GM12878 (cell line): ENCODE measurements around the gene RPL21. TPM values are rescaled to one million over a fixed set of nuclear protein-coding genes. Genes with fewer than 3 reads are reported as not detected.

ENCODE experiments used
- ATAC-seq: fragments of 200-7000 bp; cut with Tn5 transposase; 3 replicates; pipeline ENCODE4 v1.9.1; 2020; ENCODE audit warnings: mild to moderate bottlenecking, moderate library complexity
- BruUV-seq: library from RNA; stranded (reverse); fragments of 400-500 nt; replicated peaks from 2 replicates; lab custom pipeline; 2021; lab: Mats Ljungman, UMichigan
- CTCF ChIA-PET: fragments of 300-600 bp; sonication (Branson Sonifier 250); formaldehyde crosslinking; extraction: SDS; loops from one replicate; lab custom pipeline; 2021; ENCODE audit warnings: inconsistent platforms; lab: Yijun Ruan, JAX
- POLR2A ChIA-PET: fragments of 350-600 bp; formaldehyde crosslinking; extraction: SDS; loops from one replicate; lab custom pipeline; 2021; ENCODE audit warnings: inconsistent platforms; lab: Charles Lee
- RAD21 ChIA-PET: fragments of 300-600 bp; sonication (Branson Sonifier 250); formaldehyde crosslinking; loops from one replicate; lab custom pipeline; 2023; ENCODE audit warnings: antibody characterized with exemption; ENCODE audit not compliant: unreplicated experiment; lab: Charles Lee
- SMC1A ChIA-PET: fragments of 300-600 bp; sonication (Branson Sonifier 250); formaldehyde crosslinking; loops from one replicate; lab custom pipeline; 2023; ENCODE audit not compliant: unreplicated experiment, uncharacterized antibody; lab: Charles Lee
- DNase-seq: peaks from one replicate; pipeline ENCODE4 v3.0.0-alpha.2; 2011; ENCODE audit warnings: low read depth, low spot score
- FAIRE-seq: peaks from 3 replicates; lab custom pipeline; 2011; peaks lifted over from hg19 to GRCh38; lab: Jason Lieb, UNC
- H2AFZ ChIP-seq: 2 replicates; pipeline ENCODE4 v1.6.0; 2011; ENCODE audit warnings: low read depth, low read length, control low read depth; ENCODE audit not compliant: control insufficient read depth
- H3K27ac ChIP-seq: 2 replicates; pipeline ENCODE4 v1.5.1; 2011; ENCODE audit warnings: control low read depth; ENCODE audit not compliant: control insufficient read depth, insufficient read depth
- H3K27me3 ChIP-seq, 2 experiments: replicated peaks in 1 of 2; 2 replicates each; pipeline versions ENCODE4 v1.6.0 to v1.6.1; 2011; ENCODE audit warnings: low read length in 1 of 2; ENCODE audit not compliant: control insufficient read depth in 2 of 2, insufficient read depth in 2 of 2
- H3K36me3 ChIP-seq, 2 experiments: 2 replicates each; pipeline ENCODE4 v1.5.1; 2011; ENCODE audit warnings: low read length in 1 of 2; ENCODE audit not compliant: control insufficient read depth in 2 of 2, insufficient read depth in 2 of 2
- H3K4me1 ChIP-seq: 2 replicates; pipeline ENCODE4 v1.6.1; 2011; ENCODE audit warnings: mild to moderate bottlenecking, low read length, moderate library complexity, mixed read lengths; ENCODE audit not compliant: control insufficient read depth, insufficient read depth
- H3K4me2 ChIP-seq: 2 replicates; pipeline ENCODE4 v1.6.0; 2011; ENCODE audit warnings: control low read depth; ENCODE audit not compliant: control insufficient read depth, insufficient read depth
- H3K4me3 ChIP-seq: fragments of 200-600 bp; sonication (generic); 2 replicates; pipeline ENCODE4 v1.5.1; 2016
- H3K79me2 ChIP-seq: 2 replicates; pipeline ENCODE4 v1.6.0; 2011; ENCODE audit warnings: low read length; ENCODE audit not compliant: control insufficient read depth, insufficient read depth
- H3K9ac ChIP-seq: 2 replicates; pipeline ENCODE4 v1.8.0; 2011; ENCODE audit warnings: low read length, control low read depth, mixed read lengths; ENCODE audit not compliant: control insufficient read depth, insufficient read depth
- H3K9me3 ChIP-seq: replicated peaks from 3 replicates; pipeline ENCODE4 v1.5.1; 2011; ENCODE audit warnings: mild to moderate bottlenecking, low read length; ENCODE audit not compliant: control insufficient read depth, insufficient read depth
- H4K20me1 ChIP-seq: 2 replicates; pipeline ENCODE4 v1.6.0; 2011; ENCODE audit not compliant: control insufficient read depth, insufficient read depth
- ATF2 ChIP-seq: IDR thresholded peaks from 2 replicates; pipeline ENCODE4 v1.6.1; 2012; ENCODE audit warnings: low read length, inconsistent platforms
- BRCA1 ChIP-seq: IDR thresholded peaks from 2 replicates; pipeline ENCODE4 v1.6.1; 2011; ENCODE audit warnings: low read depth, low read length, improper control_type of control experiment
- JUND ChIP-seq: IDR thresholded peaks from 2 replicates; pipeline ENCODE4 v1.6.1; 2012; ENCODE audit warnings: low read depth, mild to moderate bottlenecking, low read length, improper control_type of control experiment, moderate library complexity
- LARP7 ChIP-seq: fragments of 450-650 bp; IDR thresholded peaks from 2 replicates; pipeline ENCODE4 v1.6.1; 2017; ENCODE audit warnings: mild to moderate bottlenecking
- NFXL1 ChIP-seq: fragments of 450-650 bp; IDR thresholded peaks from 2 replicates; pipeline ENCODE4 v1.6.1; 2017; ENCODE audit warnings: antibody characterized with exemption, mild to moderate bottlenecking, borderline replicate concordance
- NFYA ChIP-seq: IDR thresholded peaks from 2 replicates; pipeline ENCODE4 v1.6.1; 2011; ENCODE audit warnings: low read depth, mild to moderate bottlenecking, low read length, improper control_type of control experiment, borderline replicate concordance
- NFYB ChIP-seq: IDR thresholded peaks from 2 replicates; pipeline ENCODE4 v1.6.1; 2011; ENCODE audit warnings: low read depth, mild to moderate bottlenecking, low read length, improper control_type of control experiment, moderate library complexity; ENCODE audit not compliant: insufficient read depth
- PAX8 ChIP-seq: fragments of 450-650 bp; IDR thresholded peaks from 2 replicates; pipeline ENCODE4 v1.6.1; 2017; ENCODE audit warnings: mild to moderate bottlenecking, moderate library complexity
- RELB ChIP-seq: fragments of 450-650 bp; IDR thresholded peaks from 2 replicates; pipeline ENCODE4 v1.6.1; 2017; ENCODE audit warnings: low read depth, mild to moderate bottlenecking, moderate library complexity
- USF2 ChIP-seq: IDR thresholded peaks from 2 replicates; pipeline ENCODE4 v1.6.1; 2011; ENCODE audit warnings: low read depth, low read length, improper control_type of control experiment, borderline replicate concordance
- ZNF207 ChIP-seq: fragments of 450-650 bp; IDR thresholded peaks from 2 replicates; pipeline ENCODE4 v1.6.1; 2014; ENCODE audit warnings: antibody characterized with exemption, mild to moderate bottlenecking, borderline replicate concordance
- ZNF592 ChIP-seq: fragments of 450-650 bp; IDR thresholded peaks from 2 replicates; pipeline ENCODE4 v1.6.1; 2017; ENCODE audit warnings: mild to moderate bottlenecking, moderate library complexity
- WGBS: methylation state at CpG from one replicate; pipeline ENCODE4 v1.1.6; 2016; ENCODE audit warnings: low lambda C conversion rate; ENCODE audit not compliant: insufficient replicate concordance, insufficient coverage; ENCODE audit errors: missing lambda C conversion rate; 5-methylcytosine and 5-hydroxymethylcytosine counted together
- in situ Hi-C: fragments of 300-500 bp; cut with MboI; formaldehyde crosslinking; loops from 9 replicates; pipeline ENCODE4 v1.14.3; 2018; ENCODE audit warnings: mixed read lengths
- intact Hi-C: fragments of 100-400 bp; cut with micrococcal nuclease; formaldehyde crosslinking; loops from one replicate; pipeline ENCODE4 v1.14.2; 2022; ENCODE audit not compliant: unreplicated experiment
- polyA plus RNA-seq, 11 experiments: library from polyadenylated mRNA; depleted of rRNA in 4 of 11; unstranded in 6 of 11; stranded (reverse) in 5 of 11; fragments of >200 nt; fragmentation: Nextera tagmentation in 4 of 11; fragmentation: Illumina TruSeq in 1 of 11; extraction: Ambion mirVana in 4 of 11; extraction: Trizol in 1 of 11; gene quantifications; 1 replicate in 1 of 11; 2 replicates in 10 of 11; pipeline versions ENCODE4 v1.2.1 to v1.2.3, GENCODE V29; 2011 to 2016; ENCODE audit warnings: inconsistent platforms in 2 of 11, missing spikeins in 2 of 11, low read depth in 1 of 11
- total RNA-seq, 4 experiments: library from RNA; depleted of rRNA in 3 of 4; stranded (reverse); fragments of >200 nt in 3 of 4; fragmentation: Illumina TruSeq in 1 of 4; extraction: Trizol in 1 of 4; gene quantifications; 2 replicates each; pipeline versions ENCODE4 v1.2.1 to v1.2.3, GENCODE V29; 2013 to 2021

RPL21 gene
- total and polyA plus RNA-seq, 10 of the 15 experiments (the other 5 are each of a cell fraction or from before 2014, with no cell fraction given): 817 to 9,760 (median 1,698) TPM

- in situ Hi-C loops: no loop called here
- Histone ChIP-seq H3K4me1 (no peaks in the 10 kb centered on the region), H4K20me1 (no peaks in the 10 kb centered on the region), H3K9ac (no peak overlapping the region), H3K27ac (no peak overlapping the region), H3K9me3 (no peaks in the 10 kb centered on the region), H3K4me3 (no peak overlapping the region), H3K36me3 (no peaks in the 10 kb centered on the region), H3K79me2 (no peaks in the 10 kb centered on the region), H3K27me3 (peaks cover 1 to 2% of the 10 kb centered on the region in 2 experiments; a peak in 3 of 4 replicates), H2AFZ (no peak overlapping the region), H3K4me2 (no peak overlapping the region)
- TF ChIP-seq RELB (no peak), PAX8 (no peak), NFXL1 (no peak), USF2 (no peak), ZNF592 (no peak), ATF2 (no peak), LARP7 (no peak), BRCA1 (no peak), NFYA (no peak), JUND (no peak), ZNF207 (no peak), NFYB (no peak)
- ChIA-PET SMC1A (no interaction called here), RAD21 (no interaction called here), POLR2A (interaction anchor here (0.7 kb wide), 1 partner anchor 10 kb away, joined by 5 read pairs; no protein-coding TSS in a partner anchor), CTCF (no interaction called here)
- WGBS: 21% methylated on average over 4 of the region's 4 CpGs
- FAIRE-seq (no peak), DNase-seq (no peak), ATAC-seq (no peak)
- intact Hi-C loops: no loop called here
- no TSS peak for BruUV-seq
These were observed 39.4 kb downstream of the RPL21 start for GRCh38 chr13:27290715-27291114.
